ENCODE data around the gene AFAP1L2.

AFAP1L2 gene

GRCh38 chr10:114255227-114255626, 149.1 kb downstream of the AFAP1L2 start:
- Histone ChIP-seq H3K4me1 (ENCODE audit: insufficient read depth, low read length) (no peaks in the 10 kb centered on the region), H3K9me3 (ENCODE audit: insufficient read depth, low read length, severe bottlenecking) (no peaks in the 10 kb centered on the region), H3K4me3 (ENCODE audit: low read depth in 1 of 2, low read length in 2 of 2) (no peak overlapping the region), H3K9ac (ENCODE audit: low read depth, low read length) (no peak overlapping the region), H4K20me1 (ENCODE audit: insufficient read depth, low read length) (no peaks in the 10 kb centered on the region), H3K4me2 (ENCODE audit: insufficient read depth, low read length) (no peak overlapping the region), H3K27me3 (ENCODE audit: insufficient read depth, low read length, poor library complexity) (peaks cover 3% of the 10 kb centered on the region), H3K79me2 (ENCODE audit: insufficient read depth, low read length) (no peaks in the 10 kb centered on the region), H2AFZ (ENCODE audit: low read depth, low read length) (no peak overlapping the region), H3K27ac (ENCODE audit: low read length) (no peak overlapping the region), H3K36me3 (ENCODE audit: insufficient read depth, low read length) (no peaks in the 10 kb centered on the region)
- TF ChIP-seq EZH2 (IDR thresholded peaks at IDR 0.05; ENCODE audit: borderline replicate concordance, low read depth, low read length, severe bottlenecking) (no peak), CTCF (IDR thresholded peaks at IDR 0.05; ENCODE audit: borderline replicate concordance, extremely low read depth, low read length, poor library complexity, severe bottlenecking) (no peak)
- DNase-seq (no peak), ATAC-seq (ENCODE audit: insufficient read depth, low read depth) (no peak)

- no peak overlapping the region for H3K9ac ChIP-seq (ENCODE audit: low read depth, low read length)
- ATAC-seq (ENCODE audit: insufficient read depth, low read depth) (no peak), DNase-seq (no peak)
- H2AFZ ChIP-seq (ENCODE audit: low read depth, low read length): no peak overlapping the region
- H4K20me1 ChIP-seq (ENCODE audit: insufficient read depth, low read length): no peaks in the 10 kb centered on the region
- H3K27ac ChIP-seq (ENCODE audit: low read length): no peak overlapping the region
- no peaks in the 10 kb centered on the region for H3K79me2 ChIP-seq (ENCODE audit: insufficient read depth, low read length)
- no peaks in the 10 kb centered on the region for H3K9me3 ChIP-seq (ENCODE audit: insufficient read depth, low read length, severe bottlenecking)
- no peak overlapping the region for H3K4me3 ChIP-seq (ENCODE audit: low read depth in 1 of 2, low read length in 2 of 2)
- H3K36me3 ChIP-seq (ENCODE audit: insufficient read depth, low read length): no peaks in the 10 kb centered on the region
- H3K4me1 ChIP-seq (ENCODE audit: insufficient read depth, low read length): no peaks in the 10 kb centered on the region
- H3K27me3 ChIP-seq (ENCODE audit: insufficient read depth, low read length, poor library complexity): peaks cover 3% of the 10 kb centered on the region
- TF ChIP-seq EZH2 (IDR thresholded peaks at IDR 0.05; ENCODE audit: borderline replicate concordance, low read depth, low read length, severe bottlenecking): no peak
- no peak for TF ChIP-seq CTCF (IDR thresholded peaks at IDR 0.05; ENCODE audit: borderline replicate concordance, extremely low read depth, low read length, poor library complexity, severe bottlenecking)
- no peak overlapping the region for H3K4me2 ChIP-seq (ENCODE audit: insufficient read depth, low read length)
These were observed 151.4 kb downstream of the AFAP1L2 start for GRCh38 chr10:114252883-114253282.

GRCh38 chr10:114252092-114252491, 152.2 kb downstream of the AFAP1L2 start:
- ATAC-seq (ENCODE audit: insufficient read depth, low read depth) (no peak), DNase-seq (no peak)
- Histone ChIP-seq H4K20me1 (ENCODE audit: insufficient read depth, low read length) (no peaks in the 10 kb centered on the region), H3K4me2 (ENCODE audit: insufficient read depth, low read length) (no peak overlapping the region), H3K9me3 (ENCODE audit: insufficient read depth, low read length, severe bottlenecking) (no peaks in the 10 kb centered on the region), H3K9ac (ENCODE audit: low read depth, low read length) (no peak overlapping the region), H3K36me3 (ENCODE audit: insufficient read depth, low read length) (no peaks in the 10 kb centered on the region), H3K27ac (ENCODE audit: low read length) (no peak overlapping the region), H3K4me3 (ENCODE audit: low read depth in 1 of 2, low read length in 2 of 2) (no peak overlapping the region), H3K79me2 (ENCODE audit: insufficient read depth, low read length) (no peaks in the 10 kb centered on the region), H2AFZ (ENCODE audit: low read depth, low read length) (no peak overlapping the region), H3K4me1 (ENCODE audit: insufficient read depth, low read length) (no peaks in the 10 kb centered on the region), H3K27me3 (ENCODE audit: insufficient read depth, low read length, poor library complexity) (peaks cover 3% of the 10 kb centered on the region)
- TF ChIP-seq CTCF (IDR thresholded peaks at IDR 0.05; ENCODE audit: borderline replicate concordance, extremely low read depth, low read length, poor library complexity, severe bottlenecking): no peak
- no peak for TF ChIP-seq EZH2 (IDR thresholded peaks at IDR 0.05; ENCODE audit: borderline replicate concordance, low read depth, low read length, severe bottlenecking)

- Histone ChIP-seq H3K4me3 (ENCODE audit: low read depth in 1 of 2, low read length in 2 of 2) (no peak overlapping the region), H3K4me2 (ENCODE audit: insufficient read depth, low read length) (no peak overlapping the region), H3K36me3 (ENCODE audit: insufficient read depth, low read length) (no peaks in the 10 kb centered on the region), H3K9me3 (ENCODE audit: insufficient read depth, low read length, severe bottlenecking) (no peaks in the 10 kb centered on the region), H3K4me1 (ENCODE audit: insufficient read depth, low read length) (no peaks in the 10 kb centered on the region), H3K27ac (ENCODE audit: low read length) (no peak overlapping the region), H3K79me2 (ENCODE audit: insufficient read depth, low read length) (no peaks in the 10 kb centered on the region), H3K27me3 (ENCODE audit: insufficient read depth, low read length, poor library complexity) (peaks cover 3% of the 10 kb centered on the region), H4K20me1 (ENCODE audit: insufficient read depth, low read length) (no peaks in the 10 kb centered on the region), H2AFZ (ENCODE audit: low read depth, low read length) (no peak overlapping the region), H3K9ac (ENCODE audit: low read depth, low read length) (no peak overlapping the region)
- TF ChIP-seq EZH2 (IDR thresholded peaks at IDR 0.05; ENCODE audit: borderline replicate concordance, low read depth, low read length, severe bottlenecking): no peak
- TF ChIP-seq CTCF (IDR thresholded peaks at IDR 0.05; ENCODE audit: borderline replicate concordance, extremely low read depth, low read length, poor library complexity, severe bottlenecking): no peak
- DNase-seq (no peak), ATAC-seq (ENCODE audit: insufficient read depth, low read depth) (no peak)
These were observed 153.6 kb downstream of the AFAP1L2 start for GRCh38 chr10:114250716-114251115.

Data from DND-41 (cell line).